Measurements from ENCODE around the gene OVCA2. TPM values are rescaled to one million over a fixed set of nuclear protein-coding genes. Genes with fewer than 3 reads are reported as not detected.

Gene OVCA2
- total RNA-seq, 4 donors from 2014 or later = 19.6 to 40.3 (median 36.5) TPM

DNA sequence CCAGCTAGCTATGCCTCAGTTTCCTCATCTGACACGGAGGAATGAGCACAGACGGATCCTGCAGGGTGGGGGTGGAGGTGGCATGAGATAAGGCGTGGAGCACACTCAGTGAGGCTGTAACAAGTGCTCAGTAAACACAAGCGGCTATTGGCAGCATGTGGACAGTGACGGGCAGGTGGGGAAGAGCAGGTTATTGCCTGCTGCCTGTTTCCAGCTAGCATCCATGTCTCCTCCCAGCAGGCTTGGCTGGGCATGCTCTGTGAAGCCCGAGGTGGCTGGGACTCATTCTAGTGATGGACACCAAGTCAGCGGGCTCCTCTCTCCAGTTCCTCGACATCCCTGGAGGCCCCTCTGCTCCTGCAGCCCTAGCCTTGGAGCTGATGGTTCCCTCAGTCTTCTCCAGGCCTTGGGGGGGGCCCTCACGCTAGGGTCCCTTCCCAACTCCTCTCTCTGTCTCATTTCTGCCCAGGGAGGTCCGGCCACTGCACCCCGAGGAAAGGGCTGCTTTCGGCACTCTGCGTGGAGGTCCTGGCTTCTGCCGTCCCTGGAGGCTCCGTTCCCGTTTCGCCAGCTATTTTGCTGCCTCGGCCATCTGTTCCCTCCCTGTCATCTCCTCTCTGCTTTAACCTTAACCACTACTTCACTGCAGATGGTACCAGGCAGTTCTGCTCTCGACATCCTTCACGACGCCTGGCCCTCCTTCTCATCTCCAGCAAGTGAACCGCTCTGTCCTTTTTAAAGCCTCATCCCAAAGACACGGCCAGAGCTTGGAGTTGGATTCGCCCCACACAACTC is 22.9 kb upstream of the OVCA2 start:
- Histone ChIP-seq H3K27ac (no peak overlapping the region), H3K36me3 (no peaks in the 10 kb centered on the region), H3K9me3 (no peaks in the 10 kb centered on the region), H3K27me3 (peaks cover 48% of the 10 kb centered on the region), H3K4me3 (no peak overlapping the region), H3K4me1 (peaks cover 0 to 9% (median 4%) of the 10 kb centered on the region in 3 donors)
- 56 to 75% methylated on average over 17 to 21 of the region's 24 CpGs for whole genome bisulfite sequencing, 2 donors (ENCODE audit: low coverage in 1 of 2)
- no peak for ATAC-seq
- TF ChIP-seq CTCF (IDR thresholded peaks at IDR 0.05) = no peak
- no peak for TF ChIP-seq EP300 (IDR thresholded peaks at IDR 0.05)
- no peak for TF ChIP-seq POLR2A (IDR thresholded peaks at IDR 0.05)
- no peak for TF ChIP-seq POLR2AphosphoS5 (IDR thresholded peaks at IDR 0.05)

GRCh38 chr17:2019723-2020122 is 22.1 kb upstream of the OVCA2 start:
- TF ChIP-seq POLR2AphosphoS5 (IDR thresholded peaks at IDR 0.05) = no peak
- no peak for TF ChIP-seq CTCF (IDR thresholded peaks at IDR 0.05)
- TF ChIP-seq POLR2A (IDR thresholded peaks at IDR 0.05) = no peak
- no peak for TF ChIP-seq EP300 (IDR thresholded peaks at IDR 0.05)
- Histone ChIP-seq H3K4me1 (peaks cover 0 to 18% (median 12%) of the 10 kb centered on the region in 3 donors), H3K4me3 (no peak overlapping the region), H3K27ac (no peak overlapping the region), H3K27me3 (peaks cover 56% of the 10 kb centered on the region), H3K36me3 (no peaks in the 10 kb centered on the region), H3K9me3 (no peaks in the 10 kb centered on the region)
- no peak for ATAC-seq
- whole genome bisulfite sequencing, 2 donors (ENCODE audit: low coverage in 1 of 2) = 60 to 90% methylated on average over 3 to 4 of the region's 8 CpGs

DNA sequence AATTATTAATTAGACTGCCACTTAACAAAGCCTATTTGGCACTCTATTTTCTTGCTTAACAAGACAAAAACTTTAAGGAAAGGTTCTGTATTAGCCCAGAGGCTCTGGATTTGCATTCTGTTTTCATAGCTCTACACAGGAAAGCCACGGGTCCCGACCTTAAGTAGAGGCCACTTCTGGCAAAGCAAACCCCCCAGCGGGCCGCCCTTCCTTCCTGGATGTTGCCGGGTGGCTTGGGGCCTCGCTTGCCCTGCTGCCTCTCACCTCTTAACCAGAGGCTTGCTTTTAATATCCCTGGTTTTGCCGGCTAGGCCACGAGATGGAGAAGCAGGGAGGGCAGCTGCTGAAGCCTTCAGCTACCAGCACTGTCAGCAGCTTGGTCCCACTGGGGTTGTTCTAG is 21.1 kb upstream of the OVCA2 start:
- Histone ChIP-seq H3K9me3 (no peaks in the 10 kb centered on the region), H3K4me1 (peaks cover 0 to 28% (median 21%) of the 10 kb centered on the region in 3 donors), H3K27ac (no peak overlapping the region), H3K27me3 (peaks cover 58% of the 10 kb centered on the region), H3K4me3 (no peak overlapping the region), H3K36me3 (no peaks in the 10 kb centered on the region)
- ATAC-seq = no peak
- 48 to 80% methylated on average over 1 to 6 of the region's 8 CpGs for WGBS, 2 donors (ENCODE audit: low coverage in 1 of 2)
- TF ChIP-seq POLR2A (IDR thresholded peaks at IDR 0.05) (no peak), EP300 (IDR thresholded peaks at IDR 0.05) (no peak), CTCF (IDR thresholded peaks at IDR 0.05) (no peak), POLR2AphosphoS5 (IDR thresholded peaks at IDR 0.05) (no peak)

- 68% methylated on average over 5 of the region's 15 CpGs; no CpG with 5 or more reads in 1 of the 2 donors for WGBS, 2 donors (ENCODE audit: low coverage in 1 of 2)
- no peak for TF ChIP-seq CTCF (IDR thresholded peaks at IDR 0.05)
- TF ChIP-seq EP300 (IDR thresholded peaks at IDR 0.05) = no peak
- TF ChIP-seq POLR2A (IDR thresholded peaks at IDR 0.05) = no peak
- TF ChIP-seq POLR2AphosphoS5 (IDR thresholded peaks at IDR 0.05) = no peak
- Histone ChIP-seq H3K36me3 (no peaks in the 10 kb centered on the region), H3K27me3 (peaks cover 69% of the 10 kb centered on the region), H3K27ac (no peak overlapping the region), H3K9me3 (no peaks in the 10 kb centered on the region), H3K4me1 (peaks cover 0 to 35% (median 23%) of the 10 kb centered on the region in 3 donors), H3K4me3 (no peak overlapping the region)
- no peak for ATAC-seq
These were observed 19.1 kb upstream of the OVCA2 start for GRCh38 chr17:2022647-2023240.

Data from gastroesophageal sphincter (tissue), 4 donors.